GM12875 (cell line): ENCODE results near the gene C2orf78.
"Not testable (repeated sequence)": the region's sequence is repeated elsewhere in the genome, so short reads cannot be mapped to it uniquely, and the experiment has no call there.

Experiments
- H3K4me3 ChIP-seq: one replicate; pipeline ENCODE4 v1.5.1; 2011; ENCODE audit warnings: low read depth, low read length, control low read depth
- CTCF ChIP-seq: IDR thresholded peaks from 2 replicates; pipeline ENCODE4 v1.5.1; 2011; ENCODE audit warnings: low read depth, mild to moderate bottlenecking, control low read depth, inconsistent platforms, low read length, moderate library complexity, borderline replicate concordance; ENCODE audit not compliant: insufficient read depth

C2orf78 gene

GRCh38 chr2:73780237-73780582 lies 3.8 kb upstream of the C2orf78 start:
- TF ChIP-seq CTCF = no peak
- no peak overlapping the region for H3K4me3 ChIP-seq

- H3K4me3 ChIP-seq = not testable (repeated sequence)
Observed at GRCh38 chr2:73783402-73783801, 581 bp upstream of the C2orf78 start.

- TF ChIP-seq CTCF = no peak
- no peak overlapping the region for H3K4me3 ChIP-seq
Observed at GRCh38 chr2:73811878-73812277, 27.9 kb downstream of the C2orf78 start.

- TF ChIP-seq CTCF = no peak
- no peak overlapping the region for H3K4me3 ChIP-seq
Observed at GRCh38 chr2:73812635-73813034, 28.7 kb downstream of the C2orf78 start.

GRCh38 chr2:73818296-73818695 lies 34.3 kb downstream of the C2orf78 start:
- TF ChIP-seq CTCF = no peak
- H3K4me3 ChIP-seq = no peak overlapping the region

GRCh38 chr2:73821227-73821626 lies 37.2 kb downstream of the C2orf78 start:
- no peak overlapping the region for H3K4me3 ChIP-seq
- no peak for TF ChIP-seq CTCF

- TF ChIP-seq CTCF = no peak
Observed at GRCh38 chr2:73821669-73822068, 37.7 kb downstream of the C2orf78 start.

GRCh38 chr2:73822276-73822675 lies 38.3 kb downstream of the C2orf78 start:
- TF ChIP-seq CTCF = no peak
- H3K4me3 ChIP-seq = no peak overlapping the region

More at GRCh38 chr2:73821669-73822068, 37.7 kb downstream of the C2orf78 start:
- H3K4me3 ChIP-seq = no peak overlapping the region
